NCI-H748 (cell line): ENCODE measurements around the gene C1QB.
"Not testable (repeated sequence)": the region's sequence is repeated elsewhere in the genome, so short reads cannot be mapped to it uniquely, and the experiment has no call there.

Experiments used
- DNase-seq: peaks from one replicate; lab custom pipeline; 2025; ENCODE audit not compliant: unreplicated experiment; lab: John Stamatoyannopoulos, UW

Gene C1QB

DNA sequence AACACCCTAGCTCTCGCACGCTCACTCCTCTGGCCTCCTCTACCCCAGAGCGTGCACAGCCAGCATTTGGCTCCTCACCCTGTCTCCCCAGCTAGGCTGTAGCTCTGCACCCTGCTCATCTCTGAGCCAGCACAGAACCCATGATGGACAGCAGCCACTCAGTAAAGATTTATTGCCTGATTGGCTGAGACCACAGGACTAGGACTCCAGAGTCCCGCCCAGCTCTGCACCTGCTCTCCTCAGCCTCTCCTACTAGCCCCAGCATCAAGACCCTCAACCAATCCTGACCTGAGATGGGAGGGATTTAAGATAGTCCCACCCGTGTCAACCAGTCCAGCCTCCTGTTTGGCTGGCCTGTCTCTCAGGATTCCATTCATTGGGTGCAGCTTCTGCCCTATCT lies 9.3 kb downstream of the C1QB start:
- DNase-seq, result peak; percentile 28

DNA sequence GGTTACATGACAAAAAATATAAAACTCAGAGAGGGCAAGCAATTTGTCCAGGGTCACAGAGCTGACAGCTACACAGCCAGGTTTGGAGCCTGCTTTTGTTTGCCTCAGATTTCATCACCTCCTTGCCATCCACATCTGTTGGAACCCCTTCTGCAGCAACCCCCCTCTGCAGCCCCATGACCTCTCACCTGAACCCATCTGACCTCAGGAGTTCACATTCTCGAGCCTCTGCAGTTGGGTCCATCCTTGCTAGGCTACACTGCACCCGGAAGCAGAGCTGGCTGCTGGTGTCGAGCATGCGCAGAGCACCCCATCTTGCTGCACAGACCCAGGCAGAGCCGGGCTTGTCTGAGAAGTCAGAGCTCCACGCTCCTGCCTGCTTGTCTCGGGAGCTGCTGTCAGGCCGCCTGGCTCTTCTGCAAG lies 10.0 kb downstream of the C1QB start:
- DNase-seq, result no peak

DNA sequence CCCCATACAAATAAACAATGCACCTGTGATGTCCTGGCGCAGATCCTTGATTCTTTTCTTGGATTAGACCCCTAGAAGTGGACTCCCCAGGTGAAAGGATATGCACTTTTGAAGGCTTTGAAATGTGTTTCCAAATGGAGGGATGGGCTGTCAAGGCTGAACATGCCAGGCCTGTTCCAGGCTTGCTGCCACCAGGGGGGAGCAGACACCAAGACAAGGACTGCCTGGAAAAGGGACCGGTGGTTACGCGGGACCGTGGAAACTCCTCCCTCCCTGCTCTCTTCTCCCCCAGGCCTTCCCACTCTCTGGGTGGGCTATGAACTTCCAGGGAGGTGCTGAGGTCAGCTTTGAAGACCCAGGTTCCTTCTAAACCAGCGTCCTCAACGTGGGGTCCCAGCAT lies 12.7 kb downstream of the C1QB start:
- peak; percentile 7 for DNase-seq

DNA sequence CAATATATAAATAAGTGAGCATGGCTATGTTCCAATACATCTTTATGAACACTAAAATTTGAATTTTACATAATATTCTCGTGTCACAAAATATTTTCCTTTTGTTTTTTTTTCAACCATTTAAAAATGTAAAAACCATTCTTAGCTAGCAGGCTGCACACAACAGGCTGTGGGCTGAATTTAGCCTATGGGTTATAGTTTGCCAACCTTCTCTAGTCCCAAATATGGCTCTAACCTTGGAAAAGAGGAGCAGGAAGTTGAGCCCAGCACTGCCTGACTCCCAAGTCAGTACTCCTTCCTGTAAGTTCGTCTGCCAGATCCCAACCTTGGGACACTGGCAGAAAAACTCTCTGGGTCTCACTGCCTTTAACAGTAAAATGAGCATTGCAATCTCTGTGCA lies 13.4 kb downstream of the C1QB start:
- no peak for DNase-seq

- DNase-seq, result not testable (repeated sequence)
These were observed 15.8 kb downstream of the C1QB start for GRCh38 chr1:22668840-22669239.

- DNase-seq, result no peak
These were observed 17.4 kb downstream of the C1QB start for GRCh38 chr1:22670352-22670975.

DNA sequence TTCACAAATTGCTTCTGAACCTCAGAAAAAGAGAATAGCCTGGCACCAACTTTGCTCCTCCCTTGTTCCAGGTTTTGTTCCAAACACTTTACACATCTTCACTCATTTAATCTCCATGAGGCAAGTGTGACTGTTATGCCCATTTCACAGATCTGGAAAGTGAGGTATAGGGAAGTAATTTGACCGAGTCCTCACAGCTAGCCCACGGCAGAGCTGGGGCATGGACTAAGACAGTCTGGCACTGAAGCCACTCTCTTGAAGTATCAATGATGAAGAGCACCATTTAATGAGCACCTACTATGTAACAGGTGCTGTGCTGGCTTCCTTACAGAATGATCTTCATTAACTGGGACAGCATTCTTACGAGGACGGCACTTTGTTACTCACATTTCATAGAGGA lies 19.0 kb downstream of the C1QB start:
- DNase-seq, result no peak

GRCh38 chr1:22673486-22674409 lies 20.7 kb downstream of the C1QB start:
- DNase-seq, result peak; percentile 66

DNA sequence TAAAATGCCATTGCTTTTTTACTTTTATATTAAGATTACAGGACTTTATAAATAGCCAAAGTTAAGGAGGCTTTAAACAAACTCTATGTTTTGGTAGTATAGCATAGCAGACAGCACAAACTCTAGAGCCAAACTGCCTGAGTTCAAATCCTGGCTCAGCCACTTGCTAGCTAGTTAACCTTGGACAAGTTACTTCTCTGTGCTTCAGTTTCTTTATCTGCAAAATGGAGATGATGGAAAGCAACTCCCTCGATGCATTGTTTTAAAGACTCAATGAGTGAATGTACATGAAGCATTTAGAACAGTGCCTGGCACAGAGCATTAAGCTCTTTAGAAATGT lies 21.3 kb downstream of the C1QB start:
- DNase-seq, result no peak

DNA sequence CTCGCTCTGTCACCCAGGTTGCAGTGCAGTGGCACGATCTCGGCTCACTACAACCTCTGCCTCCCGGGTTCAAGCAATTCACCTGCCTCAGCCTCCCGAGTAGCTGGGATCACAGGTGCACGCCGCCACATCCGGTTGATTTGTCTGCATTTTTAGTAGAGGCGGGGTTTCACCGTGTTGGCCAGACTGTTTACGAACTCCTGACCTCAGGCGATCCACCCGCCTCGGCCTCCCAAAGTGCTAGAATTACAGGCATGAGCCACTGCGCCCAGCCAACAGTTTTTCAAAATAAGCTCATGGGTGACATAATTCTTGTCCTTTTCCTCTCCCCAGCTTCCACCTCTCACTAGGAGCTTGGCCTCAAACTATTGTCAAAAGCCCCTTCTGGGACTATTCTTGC lies 23.1 kb downstream of the C1QB start:
- not testable (repeated sequence) for DNase-seq

DNA sequence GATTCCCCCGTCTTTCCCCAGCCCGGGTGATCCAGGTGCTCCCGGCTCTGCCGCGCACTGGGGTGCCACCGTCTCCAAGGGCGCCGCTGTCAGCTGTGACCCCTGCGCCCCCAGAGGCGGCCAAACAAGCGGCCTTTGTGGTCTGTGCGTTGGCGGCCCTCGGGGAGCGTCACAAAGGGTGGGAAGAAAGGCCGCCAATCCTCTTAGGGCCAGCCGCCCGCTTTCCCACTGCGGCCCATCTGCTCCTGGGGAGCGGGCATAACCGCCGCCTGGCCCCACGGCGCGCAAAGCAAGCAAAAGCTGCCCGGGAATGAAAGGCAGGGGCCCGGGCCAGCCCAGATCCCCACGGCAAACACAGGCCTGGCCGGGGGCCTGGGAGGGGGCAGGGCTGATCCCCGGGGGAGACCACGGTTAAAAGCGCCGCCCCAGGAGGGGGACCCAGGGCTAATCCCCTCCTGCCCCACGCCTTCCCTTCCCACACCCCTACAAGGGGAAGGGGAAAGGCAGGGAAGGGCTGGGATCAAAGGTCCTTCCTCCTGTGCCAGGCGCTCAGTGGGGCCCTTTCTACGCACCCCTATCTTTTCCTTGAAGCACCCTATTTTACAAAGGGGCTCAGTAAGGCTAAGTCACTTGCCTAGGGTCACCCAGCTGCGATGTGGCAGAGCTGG lies 24.0 kb downstream of the C1QB start:
- DNase-seq, result no peak

- no peak for DNase-seq
These were observed 25.2 kb downstream of the C1QB start for GRCh38 chr1:22677931-22678896.

- no peak for DNase-seq
These were observed 27.7 kb downstream of the C1QB start for GRCh38 chr1:22680726-22681125.

DNA sequence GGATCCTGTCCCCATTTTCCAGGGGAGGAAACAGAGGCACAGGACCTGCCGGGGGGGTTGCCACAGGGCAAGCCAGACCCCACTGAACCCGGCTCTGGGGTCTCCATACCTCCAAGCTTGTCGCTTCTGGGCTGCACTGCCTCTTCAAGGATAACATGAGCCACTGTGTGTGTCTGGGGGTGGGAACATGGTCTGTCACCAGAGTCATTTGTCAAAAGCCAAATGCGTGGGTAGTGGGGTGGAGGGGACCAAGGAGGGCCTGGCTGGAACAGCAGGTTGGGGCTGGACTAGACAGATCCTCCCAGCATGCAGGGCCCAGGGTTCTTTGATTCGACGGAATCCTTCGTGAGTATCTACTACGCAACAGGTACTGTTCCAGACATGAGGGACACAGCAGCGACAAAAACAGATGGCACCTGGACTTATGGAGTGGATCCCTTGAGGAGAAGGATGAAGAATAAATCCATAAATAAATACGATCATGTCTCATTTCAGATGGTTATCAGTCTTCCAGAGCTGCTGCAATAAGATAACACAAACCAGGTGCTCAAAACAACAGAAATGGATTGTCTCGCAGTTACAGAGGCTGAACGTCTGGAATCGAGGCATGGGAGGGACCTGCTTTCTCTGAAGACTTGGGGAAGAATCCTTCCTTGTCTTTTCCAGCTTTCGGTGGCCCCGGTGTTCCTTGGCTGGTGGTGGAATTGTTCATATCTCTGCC lies 28.7 kb downstream of the C1QB start:
- DNase-seq, result no peak

DNA sequence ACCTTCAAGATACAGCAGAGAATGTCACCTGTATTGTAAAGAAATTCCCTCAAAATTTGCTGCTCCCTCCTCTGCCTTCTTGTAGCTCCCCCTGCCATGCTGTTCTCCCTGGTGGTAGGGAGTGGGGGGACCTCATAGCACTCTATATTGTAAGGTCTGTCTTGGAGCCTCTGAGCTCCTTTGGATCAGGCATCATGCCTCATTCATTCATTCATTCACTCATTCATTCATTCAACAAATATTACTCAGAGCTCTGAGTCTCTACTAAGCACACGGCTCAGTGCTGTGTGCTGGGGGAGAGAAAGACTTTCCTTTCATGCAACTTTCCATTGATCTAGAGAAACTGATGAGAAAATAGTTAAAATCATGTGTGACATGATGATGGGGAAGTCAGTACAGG lies 30.5 kb downstream of the C1QB start:
- no peak for DNase-seq

DNA sequence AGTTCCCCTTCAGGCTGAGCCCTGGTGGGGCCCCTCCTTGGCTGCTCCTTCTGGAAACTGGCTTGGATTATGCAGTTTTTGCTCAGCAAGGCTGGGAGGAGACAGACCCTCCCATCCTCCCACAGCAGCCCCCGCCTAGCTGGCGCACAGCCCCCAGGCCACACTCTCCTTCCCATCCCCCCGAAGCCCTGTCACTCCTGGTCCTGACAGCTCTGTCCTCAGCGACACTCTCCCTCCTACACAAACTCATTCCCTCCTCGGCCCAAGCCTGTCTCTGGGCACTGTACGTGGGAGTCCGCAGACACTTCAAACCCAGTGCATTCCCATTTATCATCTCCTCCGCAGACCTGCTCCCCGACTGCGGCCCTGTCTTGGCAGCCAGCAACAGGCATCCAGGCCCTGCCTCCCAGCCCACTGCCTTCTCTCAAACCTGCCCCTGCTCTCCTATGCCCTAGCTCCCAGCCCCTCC lies 32.6 kb downstream of the C1QB start:
- no peak for DNase-seq

GRCh38 chr1:22687191-22687590 lies 34.2 kb downstream of the C1QB start:
- DNase-seq, result no peak

- DNase-seq, result no peak
These were observed 35.4 kb downstream of the C1QB start for GRCh38 chr1:22688466-22688865.

- DNase-seq, result peak; percentile 61
These were observed 36.5 kb downstream of the C1QB start for GRCh38 chr1:22689505-22689904.
